ENCODE results near the gene ARSB.
"Not testable (repeated sequence)": the region's sequence is repeated elsewhere in the genome, so short reads cannot be mapped to it uniquely, and the experiment has no call there.

The ARSB gene

DNA sequence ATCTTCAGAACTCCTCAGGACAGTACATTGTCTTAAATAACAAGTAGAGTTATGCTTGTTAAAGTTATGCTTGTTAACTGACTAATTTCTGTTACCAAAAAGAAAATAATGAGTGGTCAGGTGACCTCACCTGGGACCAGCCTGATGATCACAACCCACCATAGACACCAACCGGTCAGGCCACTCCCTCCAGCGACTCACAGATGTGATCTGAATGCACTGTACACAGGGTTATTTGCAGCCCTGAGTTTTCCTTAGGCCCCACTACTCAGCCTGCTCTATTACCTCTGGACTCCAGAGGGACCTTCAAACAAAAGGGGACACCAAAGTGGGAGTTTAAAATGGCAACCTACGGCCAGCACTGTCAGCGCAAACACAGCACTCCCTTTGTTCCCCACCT lies 55.3 kb downstream of the ARSB start:
- no peak for DNase-seq

GRCh38 chr5:78927657-78928282 lies 57.3 kb downstream of the ARSB start:
- no peak for DNase-seq

DNA sequence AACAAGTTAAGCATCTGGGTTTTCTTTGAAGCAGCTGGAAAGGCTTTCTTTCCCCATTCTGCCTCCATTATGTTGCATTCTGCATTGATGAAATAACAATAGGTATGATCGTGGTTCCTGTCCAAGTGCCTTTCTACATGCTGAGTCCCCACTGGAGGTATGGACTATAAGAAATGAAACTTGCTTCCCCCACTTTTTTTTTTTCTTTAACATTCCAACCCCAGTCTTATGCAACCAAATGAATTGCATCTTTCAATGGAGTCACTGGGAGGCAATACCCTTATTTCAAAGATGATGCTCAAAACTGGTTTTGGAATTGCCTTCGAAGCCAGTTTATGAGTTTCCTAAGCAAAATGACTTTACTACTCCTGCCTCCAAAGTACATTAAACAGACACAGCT lies 58.9 kb downstream of the ARSB start:
- DNase-seq = no peak

DNA sequence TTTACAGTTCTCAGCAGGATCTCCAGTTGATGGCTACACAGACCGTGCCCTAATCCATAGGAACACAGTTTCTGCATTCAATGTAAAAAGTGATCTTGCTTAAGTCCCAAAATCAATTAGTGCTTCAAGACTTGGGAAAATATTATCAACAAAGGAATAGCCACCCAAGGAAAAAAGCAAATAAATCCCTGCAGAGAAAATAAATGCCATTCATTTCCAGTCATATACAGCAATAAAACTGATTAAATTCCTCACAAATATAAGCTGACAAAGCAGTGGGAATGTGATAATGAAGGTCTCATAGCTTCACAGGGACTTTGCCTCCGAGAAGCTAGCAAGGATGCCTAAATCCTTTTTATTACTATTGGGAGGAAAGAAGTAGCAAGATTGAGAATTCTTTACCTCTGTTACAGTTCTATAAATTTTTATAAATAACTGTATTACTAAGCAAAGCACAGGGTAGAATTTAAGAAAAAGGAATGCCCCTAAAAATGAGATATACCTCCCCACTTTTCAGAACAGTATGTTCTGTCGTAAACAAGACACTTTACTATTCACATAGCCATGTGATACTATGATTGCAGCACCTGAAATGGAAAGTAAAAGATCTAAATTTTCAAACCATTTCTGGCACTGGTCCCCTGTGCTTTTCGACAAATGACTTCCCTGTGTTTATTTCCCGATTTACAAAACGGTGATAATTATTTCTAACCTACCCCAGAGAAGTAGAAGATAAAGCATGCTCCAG lies 59.8 kb downstream of the ARSB start:
- DNase-seq = no peak

DNA sequence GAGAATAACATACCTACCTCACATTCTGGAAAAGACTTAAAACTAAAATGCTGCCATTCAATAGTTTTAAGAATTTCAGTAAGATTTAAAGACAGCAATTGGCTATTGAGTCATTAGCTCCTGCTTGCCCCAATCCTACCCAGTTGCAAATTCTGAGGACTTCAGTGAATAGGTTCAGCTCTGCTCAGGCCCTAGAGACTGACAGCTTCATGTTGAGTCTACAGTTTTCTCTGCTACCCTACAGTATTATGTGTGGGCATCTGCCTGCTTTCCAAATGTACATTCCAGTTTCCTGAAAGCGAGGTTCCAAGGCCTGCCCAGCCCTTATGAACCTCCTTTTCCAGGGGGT lies 61.5 kb downstream of the ARSB start:
- DNase-seq = no peak

- DNase-seq = no peak
Observed at GRCh38 chr5:78922879-78923621, 62.1 kb downstream of the ARSB start.

DNA sequence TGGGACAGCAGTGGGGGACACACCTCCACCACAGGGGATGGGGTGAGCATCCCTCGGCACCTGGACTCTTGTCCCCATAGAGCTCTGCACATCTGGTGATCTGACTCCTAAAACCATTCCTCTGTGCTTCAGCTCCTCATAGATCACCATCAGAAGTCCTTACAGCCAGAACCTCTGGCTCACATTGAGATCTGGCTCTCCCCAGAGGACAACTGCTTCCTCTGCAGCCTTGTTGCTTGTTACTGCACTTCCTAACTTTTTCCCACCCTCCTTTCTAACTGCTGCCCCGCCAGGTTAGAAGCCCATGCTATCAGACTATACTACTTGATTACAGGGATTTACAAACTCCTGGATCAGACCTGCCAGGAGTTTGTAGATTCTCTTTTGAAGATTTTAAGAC lies 64.5 kb downstream of the ARSB start:
- no peak for DNase-seq

- DNase-seq = no peak
Observed at GRCh38 chr5:78919796-78920195, 65.3 kb downstream of the ARSB start.

GRCh38 chr5:78916044-78916443 lies 69.1 kb downstream of the ARSB start:
- DNase-seq = no peak

DNA sequence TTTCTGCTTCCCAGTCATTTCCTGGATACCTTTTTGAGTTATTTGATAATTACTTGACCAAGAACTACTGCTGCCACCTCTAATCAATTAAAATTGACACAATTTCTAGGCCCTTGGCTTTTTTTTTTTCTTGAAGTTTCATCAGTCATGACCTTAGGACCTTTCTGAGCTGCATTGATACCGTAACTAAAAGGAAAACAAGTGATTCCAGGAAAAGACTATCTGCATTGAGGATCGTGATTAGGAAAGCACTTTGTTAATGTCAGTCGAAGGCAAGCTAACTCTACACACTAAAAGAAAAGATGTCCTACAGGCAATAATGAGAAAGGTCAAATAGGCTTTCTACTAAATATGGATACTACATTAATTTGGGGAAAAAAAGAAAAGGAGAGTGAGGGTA lies 69.9 kb downstream of the ARSB start:
- DNase-seq = no peak

DNA sequence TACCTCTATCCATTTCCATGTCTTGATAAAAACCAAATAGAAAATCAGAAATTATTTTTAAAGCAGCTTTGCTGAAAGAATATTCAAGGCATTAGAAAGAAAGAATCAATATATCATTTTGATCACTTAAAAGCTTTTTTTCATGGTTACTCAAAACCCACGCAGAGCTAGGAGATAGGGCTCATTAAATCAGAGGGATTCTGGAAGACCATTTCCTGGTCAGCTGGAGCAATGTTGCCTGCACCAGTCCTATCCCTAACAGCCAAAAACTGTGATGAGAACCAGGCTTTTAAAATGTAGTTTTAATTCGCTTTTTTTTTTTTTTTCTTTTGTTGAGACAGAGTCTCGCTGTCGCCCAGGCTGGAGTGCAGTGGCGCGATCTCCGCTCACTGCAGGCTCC lies 72.3 kb downstream of the ARSB start:
- DNase-seq = no peak

GRCh38 chr5:78912085-78912771 lies 72.9 kb downstream of the ARSB start:
- DNase-seq = peak; percentile 61

DNA sequence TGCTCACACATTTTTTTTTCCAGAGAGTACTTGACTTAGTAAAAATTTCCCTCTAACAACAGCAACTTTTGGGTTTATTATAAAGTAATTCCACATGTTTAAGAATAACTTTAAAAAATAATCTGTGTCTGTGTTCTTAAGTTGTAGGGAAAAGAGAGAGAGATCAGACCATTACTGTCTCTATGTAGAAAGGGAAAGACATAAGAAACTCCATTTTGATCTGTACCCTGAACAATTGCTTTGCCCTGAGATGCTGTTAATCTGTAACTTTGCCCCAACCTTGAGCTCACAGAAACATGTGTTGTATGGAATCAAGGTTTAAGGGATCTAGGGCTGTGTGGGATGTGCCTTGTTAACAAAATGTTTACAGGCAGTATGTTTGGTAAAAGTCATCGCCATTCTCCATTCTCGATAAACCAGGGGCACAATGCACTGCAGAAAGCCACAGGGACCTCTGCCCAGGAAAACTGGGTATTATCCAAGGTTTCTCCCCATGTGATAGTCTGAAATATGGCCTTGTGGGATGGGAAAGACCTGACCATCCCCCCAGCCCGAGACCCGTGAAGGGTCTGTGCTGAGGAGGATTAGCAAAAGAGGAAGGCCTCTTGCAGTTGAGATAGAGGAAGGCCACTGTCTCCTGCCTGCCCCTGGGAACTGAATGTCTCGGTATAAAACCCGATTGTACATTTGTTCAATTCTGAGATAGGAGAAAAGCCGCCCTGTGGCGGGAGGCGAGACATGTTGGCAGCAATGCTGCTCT lies 75.7 kb downstream of the ARSB start:
- not testable (repeated sequence) for DNase-seq

- DNase-seq = peak; percentile 74
Observed at GRCh38 chr5:78908173-78909061, 76.7 kb downstream of the ARSB start.

DNA sequence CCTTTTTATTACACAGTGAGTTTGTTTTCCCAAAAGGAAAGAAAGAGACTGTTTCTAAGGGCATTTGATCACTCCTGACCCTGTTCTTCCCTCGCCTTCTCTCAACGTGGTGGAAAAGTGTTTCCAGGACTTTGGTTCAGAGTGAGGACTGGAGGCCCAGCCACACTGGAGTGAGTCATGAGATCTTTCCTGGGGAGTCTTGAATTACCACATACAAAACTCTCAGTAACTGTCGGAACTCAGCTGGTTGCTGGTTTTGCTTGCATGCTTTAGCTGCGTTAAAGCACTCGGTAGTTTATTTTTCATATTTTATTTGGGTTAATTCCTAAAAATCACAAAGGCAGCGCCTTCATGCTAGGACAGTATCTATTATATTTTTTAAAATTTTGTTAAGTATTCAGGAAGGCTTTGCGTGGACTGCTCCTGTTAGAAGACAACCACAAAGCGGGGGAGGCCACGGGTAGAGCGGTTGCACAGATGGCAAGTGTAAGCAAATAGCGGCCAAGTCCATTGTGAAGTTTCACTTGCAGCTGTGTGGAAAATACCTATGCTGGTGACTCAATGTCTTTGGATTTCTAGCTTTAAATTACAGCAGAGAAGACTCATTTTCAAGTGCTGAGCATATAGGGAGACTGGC lies 77.7 kb downstream of the ARSB start:
- no peak for DNase-seq

GRCh38 chr5:78905084-78905938 lies 79.8 kb downstream of the ARSB start:
- no peak for DNase-seq

- DNase-seq = no peak
Observed at GRCh38 chr5:78903861-78904260, 81.2 kb downstream of the ARSB start.

DNA sequence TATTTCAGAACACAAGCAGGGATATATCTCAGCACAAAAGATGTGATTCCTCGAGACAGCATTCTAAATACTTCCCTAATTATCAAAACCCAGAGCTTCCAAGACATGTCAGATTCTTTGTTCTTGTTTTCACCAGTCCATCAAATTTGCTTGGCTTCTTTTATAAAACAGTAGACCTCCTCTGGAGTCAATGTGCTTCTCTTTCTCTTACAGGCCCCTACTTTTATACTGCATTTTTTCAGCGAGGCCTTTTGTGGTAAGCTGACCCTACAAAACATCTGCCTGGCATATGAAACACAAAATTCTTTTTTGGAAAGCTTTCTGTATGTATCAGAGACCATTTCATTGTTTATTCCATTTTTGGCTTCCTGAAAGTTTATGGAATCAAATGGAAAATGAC lies 81.8 kb downstream of the ARSB start:
- DNase-seq = no peak

DNA sequence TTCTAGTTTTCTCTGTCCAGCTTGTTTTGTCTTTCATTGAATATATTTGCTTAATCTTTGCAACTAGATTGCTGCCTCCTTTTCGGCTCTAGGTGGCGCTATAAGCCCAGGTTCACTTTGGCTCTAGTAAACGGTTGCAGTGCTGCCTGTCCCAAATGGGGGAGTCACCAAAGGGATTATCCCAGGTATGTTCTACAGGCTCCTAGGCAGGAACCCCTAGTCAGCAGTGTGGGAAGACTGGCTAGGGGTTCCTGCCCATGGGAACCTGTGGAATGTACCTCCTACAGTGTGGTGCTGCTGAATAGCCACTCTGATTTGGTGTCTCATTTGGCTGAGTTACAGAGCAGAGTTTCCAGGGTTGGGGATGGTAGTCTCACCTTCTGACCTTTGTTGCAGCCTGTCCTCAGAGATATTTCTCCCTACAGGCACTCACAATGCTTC lies 85.2 kb downstream of the ARSB start:
- peak; percentile 59 for DNase-seq

DNA sequence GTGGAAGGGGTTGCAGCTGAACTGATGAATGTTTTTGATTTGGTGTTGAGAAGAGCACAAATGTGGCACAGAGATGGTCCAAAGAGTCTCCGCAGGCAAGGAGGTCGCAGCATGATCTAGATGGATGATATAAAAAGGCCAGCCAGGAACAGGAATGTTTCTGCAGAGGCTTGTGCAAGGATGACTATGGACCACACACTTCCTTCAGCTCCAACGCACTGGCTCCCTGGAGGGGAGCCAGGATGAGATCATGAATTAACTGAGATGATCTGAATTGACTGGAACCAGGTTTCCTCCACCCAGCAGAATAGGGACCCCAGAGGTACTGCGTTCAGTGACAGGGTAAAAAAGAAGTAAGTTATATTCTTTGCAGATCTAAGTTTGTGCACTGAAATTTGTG lies 89.0 kb downstream of the ARSB start:
- no peak for DNase-seq

Data from NCI-H748 treated with DMSO at 0.1 percent for 48 hours (cell line).